Astrocyte (in vitro differentiated cells and primary cell): ENCODE measurements around the gene THSD7B.

Source experiments
- EZH2 ChIP-seq: IDR thresholded peaks from 2 replicates; pipeline ENCODE4 v1.6.1; 2012; ENCODE audit warnings: mild to moderate bottlenecking, low read length, inconsistent platforms; ENCODE audit not compliant: insufficient read depth
- TF ChIP-seq, protein P1 (sequence below): IDR thresholded peaks from 2 replicates; pipeline ENCODE4 v1.5.1; 2011; ENCODE audit warnings: low read depth, mild to moderate bottlenecking, inconsistent platforms, low read length, moderate library complexity; ENCODE audit not compliant: insufficient read depth

DNA sequence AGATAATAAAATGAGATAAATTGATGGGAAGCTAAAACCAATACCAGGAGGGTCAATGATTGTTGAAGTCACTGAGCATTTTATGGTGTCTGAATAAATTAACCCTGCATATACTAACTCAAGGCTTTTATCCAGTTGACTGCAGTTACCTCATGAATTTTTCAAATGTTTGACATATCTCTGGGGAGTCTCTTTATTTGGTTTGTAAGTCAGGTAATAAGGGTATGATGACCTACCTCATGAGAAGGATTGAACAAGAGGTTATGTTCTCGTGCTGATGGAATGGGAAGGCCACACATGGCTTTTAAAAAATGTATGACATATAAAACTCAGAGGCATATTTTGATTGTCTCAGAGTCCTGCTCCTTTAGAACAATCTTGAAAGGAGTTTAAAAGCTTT is 237.6 kb downstream of the THSD7B start:
- TF ChIP-seq, protein P1, sequence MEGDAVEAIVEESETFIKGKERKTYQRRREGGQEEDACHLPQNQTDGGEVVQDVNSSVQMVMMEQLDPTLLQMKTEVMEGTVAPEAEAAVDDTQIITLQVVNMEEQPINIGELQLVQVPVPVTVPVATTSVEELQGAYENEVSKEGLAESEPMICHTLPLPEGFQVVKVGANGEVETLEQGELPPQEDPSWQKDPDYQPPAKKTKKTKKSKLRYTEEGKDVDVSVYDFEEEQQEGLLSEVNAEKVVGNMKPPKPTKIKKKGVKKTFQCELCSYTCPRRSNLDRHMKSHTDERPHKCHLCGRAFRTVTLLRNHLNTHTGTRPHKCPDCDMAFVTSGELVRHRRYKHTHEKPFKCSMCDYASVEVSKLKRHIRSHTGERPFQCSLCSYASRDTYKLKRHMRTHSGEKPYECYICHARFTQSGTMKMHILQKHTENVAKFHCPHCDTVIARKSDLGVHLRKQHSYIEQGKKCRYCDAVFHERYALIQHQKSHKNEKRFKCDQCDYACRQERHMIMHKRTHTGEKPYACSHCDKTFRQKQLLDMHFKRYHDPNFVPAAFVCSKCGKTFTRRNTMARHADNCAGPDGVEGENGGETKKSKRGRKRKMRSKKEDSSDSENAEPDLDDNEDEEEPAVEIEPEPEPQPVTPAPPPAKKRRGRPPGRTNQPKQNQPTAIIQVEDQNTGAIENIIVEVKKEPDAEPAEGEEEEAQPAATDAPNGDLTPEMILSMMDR, result no peak
- no peak for TF ChIP-seq EZH2
